Ishikawa (cell line): ENCODE measurements around the gene USP49.

ENCODE experiments used
- CEBPB ChIP-seq: IDR thresholded peaks from 2 replicates; pipeline ENCODE4 v1.6.1; 2012
- CREB1 ChIP-seq: IDR thresholded peaks from 2 replicates; pipeline ENCODE4 v1.6.1; 2012; ENCODE audit warnings: low read depth
- EGR1 ChIP-seq: IDR thresholded peaks from 2 replicates; pipeline ENCODE4 v1.6.1; 2012
- EP300 ChIP-seq: IDR thresholded peaks from 2 replicates; pipeline ENCODE4 v1.6.1; 2012; ENCODE audit warnings: borderline replicate concordance
- FOXM1 ChIP-seq: IDR thresholded peaks from 2 replicates; pipeline ENCODE4 v1.6.1; 2012; ENCODE audit warnings: low read depth, borderline replicate concordance
- MAX ChIP-seq: IDR thresholded peaks from 2 replicates; pipeline ENCODE4 v1.6.1; 2012
- NFIC ChIP-seq: IDR thresholded peaks from 2 replicates; pipeline ENCODE4 v1.6.1; 2012
- RAD21 ChIP-seq: IDR thresholded peaks from 2 replicates; pipeline ENCODE4 v1.6.1; 2012; ENCODE audit warnings: low read depth
- REST ChIP-seq: IDR thresholded peaks from 2 replicates; pipeline ENCODE4 v1.6.1; 2012; ENCODE audit warnings: low read depth, mild to moderate bottlenecking
- TAF1 ChIP-seq: IDR thresholded peaks from 2 replicates; pipeline ENCODE4 v1.6.1; 2012; ENCODE audit warnings: low read depth, mild to moderate bottlenecking
- TCF12 ChIP-seq: IDR thresholded peaks from 2 replicates; pipeline ENCODE4 v1.6.1; 2012; ENCODE audit warnings: low read depth
- TEAD4 ChIP-seq: IDR thresholded peaks from 2 replicates; pipeline ENCODE4 v1.6.1; 2012
- USF1 ChIP-seq: IDR thresholded peaks from 2 replicates; pipeline ENCODE4 v1.6.1; 2012
- YY1 ChIP-seq: IDR thresholded peaks from 2 replicates; pipeline ENCODE4 v1.6.1; 2012; ENCODE audit warnings: low read depth
- ZBTB7A ChIP-seq: IDR thresholded peaks from 2 replicates; pipeline ENCODE4 v1.6.1; 2012; ENCODE audit warnings: low read depth

Gene USP49

DNA sequence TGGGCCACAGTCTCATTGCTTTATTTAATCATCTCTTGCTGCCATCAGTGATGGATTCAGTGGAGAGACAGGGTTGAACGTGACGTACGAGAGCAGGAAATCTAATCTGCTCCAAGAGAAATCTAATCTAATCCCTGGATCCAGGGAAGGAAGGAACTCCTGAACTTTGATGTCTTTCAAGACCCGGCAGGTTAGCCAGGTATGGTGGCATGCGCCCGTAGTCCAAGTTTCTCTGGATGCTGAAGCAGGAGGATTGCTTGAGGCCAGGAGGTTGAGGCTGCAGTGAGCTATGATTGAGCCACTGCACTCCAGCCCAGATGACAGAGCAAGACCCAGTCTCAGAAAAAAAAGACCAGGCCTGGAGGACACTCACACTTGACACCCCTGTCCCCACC, 136.5 kb downstream of the USP49 start:
- TF ChIP-seq EGR1 (no peak), EP300 (no peak), REST (no peak), CREB1 (no peak), FOXM1 (no peak), USF1 (no peak), ZBTB7A (no peak), CEBPB (no peak), TCF12 (no peak), TAF1 (no peak)

GRCh38 chr6:41757931-41758640, 137.1 kb downstream of the USP49 start:
- TF ChIP-seq ZBTB7A: no peak
- peak; percentile 36; the same call in 1 of the 2 replicates for TF ChIP-seq EGR1

DNA sequence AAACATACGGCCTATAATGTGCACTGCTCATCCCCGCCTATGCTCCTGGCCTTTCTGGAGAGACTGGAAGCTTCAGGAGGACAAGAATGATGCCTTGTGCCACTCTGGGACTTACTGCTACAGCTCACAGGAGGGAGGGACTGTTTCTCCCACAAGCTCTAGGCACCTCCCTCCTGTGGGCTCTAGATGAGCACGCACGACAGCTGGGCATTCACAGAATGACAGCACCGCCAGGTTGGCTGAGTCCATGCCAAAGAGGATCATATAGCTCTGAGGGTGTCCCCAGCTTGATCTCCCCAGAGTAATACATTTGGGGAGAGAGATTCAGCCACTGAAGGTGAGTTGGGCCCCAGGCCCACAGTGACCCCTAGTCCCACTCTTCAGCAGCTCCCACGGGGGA, 137.9 kb downstream of the USP49 start:
- TF ChIP-seq CEBPB: no peak
- TF ChIP-seq ZBTB7A: no peak
- TF ChIP-seq FOXM1: no peak
- TF ChIP-seq TAF1: no peak
- no peak for TF ChIP-seq MAX

GRCh38 chr6:41756354-41756753, 138.8 kb downstream of the USP49 start:
- TF ChIP-seq EGR1 (no peak), TCF12 (no peak), MAX (no peak), EP300 (no peak), USF1 (no peak), REST (no peak), YY1 (no peak)

DNA sequence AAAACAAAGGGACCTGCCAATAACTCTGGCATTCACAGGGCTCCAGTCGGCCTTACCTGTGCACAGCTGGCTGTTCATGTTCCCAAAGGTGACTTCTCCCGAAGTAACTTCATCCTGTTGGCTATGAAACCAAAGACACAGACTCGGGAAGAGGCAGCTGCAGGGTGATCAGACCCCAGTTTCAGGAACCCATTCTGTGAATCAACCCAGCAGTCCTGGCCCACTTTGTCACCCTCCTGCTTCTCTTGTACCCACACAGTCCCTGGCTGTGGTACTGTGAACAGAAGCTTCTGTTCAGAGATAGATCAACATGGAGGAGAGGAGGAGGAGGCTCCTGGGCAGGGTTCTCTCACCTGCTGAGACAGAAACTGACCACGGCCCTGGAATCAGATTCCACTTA, 139.3 kb downstream of the USP49 start:
- no peak for TF ChIP-seq FOXM1
- TF ChIP-seq TEAD4: no peak
- TF ChIP-seq NFIC: no peak
- TF ChIP-seq RAD21: no peak
- no peak for TF ChIP-seq TCF12
- no peak for TF ChIP-seq EP300
- TF ChIP-seq CEBPB: no peak
- no peak for TF ChIP-seq REST
- no peak for TF ChIP-seq MAX
- no peak for TF ChIP-seq EGR1
- no peak for TF ChIP-seq YY1
